Measurements from ENCODE around the gene HAS3. TPM values are rescaled to one million over a fixed set of nuclear protein-coding genes. Genes with fewer than 3 reads are reported as not detected.

The HAS3 gene
- total RNA-seq, 3 donors from 2014 or later (not counting 1 experiment from before 2014, with no cell fraction given): 1.8 to 2.5 (median 2.3) TPM

GRCh38 chr16:69110406-69110805 is 5.0 kb downstream of the HAS3 start:
- H3K27ac Mint-ChIP-seq: no peak overlapping the region

GRCh38 chr16:69111216-69111875 is 5.9 kb downstream of the HAS3 start:
- Mint-ChIP-seq H3K4me1 (peaks cover 5 to 17% of the 10 kb centered on the region in 2 donors), H3K27ac (no peak overlapping the region), H3K4me3 (no peak overlapping the region), H3K36me3 (no peaks in the 10 kb centered on the region), H3K27me3 (ENCODE audit: low read depth in 2 of 2) (peaks cover 7 to 10% of the 10 kb centered on the region in 2 donors), H3K9me3 (no peaks in the 10 kb centered on the region)
- WGBS (ENCODE audit: insufficient coverage): 85% methylated on average over 6 of the region's 6 CpGs
- Histone ChIP-seq H3K27ac (ENCODE audit: low read length) (no peak overlapping the region), H3K36me3 (ENCODE audit: control insufficient read depth, insufficient read depth, low read length) (peaks cover 17% of the 10 kb centered on the region), H3K27me3 (ENCODE audit: control insufficient read depth, insufficient read depth, low read length) (peaks cover 13% of the 10 kb centered on the region), H3K4me3 (ENCODE audit: low read length) (no peak overlapping the region), H3K4me1 (ENCODE audit: control insufficient read depth, insufficient read depth, low read length) (peaks cover 14% of the 10 kb centered on the region), H3K9me3 (ENCODE audit: control insufficient read depth, insufficient read depth, low read length) (no peaks in the 10 kb centered on the region)
- no peak for ATAC-seq
- TF ChIP-seq CTCF (IDR thresholded peaks at IDR 0.05): no peak
- DNase-seq: no peak
- intact Hi-C loops (cut with micrococcal nuclease): no loop called here

More at GRCh38 chr16:69110406-69110805, 5.0 kb downstream of the HAS3 start:
- ATAC-seq: no peak
- WGBS (ENCODE audit: insufficient coverage): 97% methylated on average over 7 of the region's 7 CpGs
- no peaks in the 10 kb centered on the region for H3K9me3 Mint-ChIP-seq
- DNase-seq: no peak
- Histone ChIP-seq H3K9me3 (ENCODE audit: control insufficient read depth, insufficient read depth, low read length) (no peaks in the 10 kb centered on the region), H3K27ac (ENCODE audit: low read length) (no peak overlapping the region), H3K27me3 (ENCODE audit: control insufficient read depth, insufficient read depth, low read length) (peaks cover 18% of the 10 kb centered on the region), H3K4me3 (ENCODE audit: low read length) (no peak overlapping the region), H3K36me3 (ENCODE audit: control insufficient read depth, insufficient read depth, low read length) (peaks cover 10% of the 10 kb centered on the region), H3K4me1 (ENCODE audit: control insufficient read depth, insufficient read depth, low read length) (peaks cover 19% of the 10 kb centered on the region)
- no peak overlapping the region for H3K4me3 Mint-ChIP-seq
- H3K4me1 Mint-ChIP-seq: peaks cover 8 to 21% of the 10 kb centered on the region in 2 donors
- no peaks in the 10 kb centered on the region for H3K36me3 Mint-ChIP-seq
- TF ChIP-seq CTCF (IDR thresholded peaks at IDR 0.05): no peak
- H3K27me3 Mint-ChIP-seq (ENCODE audit: low read depth in 2 of 2): peaks cover 10 to 14% of the 10 kb centered on the region in 2 donors
- intact Hi-C loops (cut with micrococcal nuclease): no loop called here

- H3K36me3 ChIP-seq (ENCODE audit: control insufficient read depth, insufficient read depth, low read length): peaks cover 20% of the 10 kb centered on the region
- Mint-ChIP-seq H3K9me3 (no peaks in the 10 kb centered on the region), H3K36me3 (no peaks in the 10 kb centered on the region), H3K4me3 (no peak overlapping the region), H3K27me3 (ENCODE audit: low read depth in 2 of 2) (peaks cover 4 to 8% of the 10 kb centered on the region in 2 donors), H3K27ac (no peak overlapping the region), H3K4me1 (peaks cover 3 to 15% of the 10 kb centered on the region in 2 donors)
- peaks cover 9% of the 10 kb centered on the region for H3K4me1 ChIP-seq (ENCODE audit: control insufficient read depth, insufficient read depth, low read length)
- H3K9me3 ChIP-seq (ENCODE audit: control insufficient read depth, insufficient read depth, low read length): no peaks in the 10 kb centered on the region
- DNase-seq (no peak), ATAC-seq (no peak)
- intact Hi-C loops (cut with micrococcal nuclease): no loop called here
- no peak for TF ChIP-seq CTCF (IDR thresholded peaks at IDR 0.05)
- H3K4me3 ChIP-seq (ENCODE audit: low read length): no peak overlapping the region
- H3K27me3 ChIP-seq (ENCODE audit: control insufficient read depth, insufficient read depth, low read length): peaks cover 9% of the 10 kb centered on the region
- WGBS (ENCODE audit: insufficient coverage): 90% methylated on average over 5 of the region's 5 CpGs
- no peak overlapping the region for H3K27ac ChIP-seq (ENCODE audit: low read length)
These were observed 6.4 kb downstream of the HAS3 start for GRCh38 chr16:69111876-69112230.

Data from natural killer cell (primary cell).